GM19239 (cell line): ENCODE data around the gene SLC1A2.

Experiments
- DNase-seq: peaks from one replicate; pipeline ENCODE4 v3.0.0; 2011; ENCODE audit warnings: low spot score; ENCODE audit not compliant: insufficient read length
- FAIRE-seq: peaks from 2 replicates; lab custom pipeline; 2011; peaks lifted over from hg19 to GRCh38; lab: Jason Lieb, UNC

SLC1A2 gene

GRCh38 chr11:35285471-35285870 is 133.9 kb downstream of the SLC1A2 start:
- FAIRE-seq = no peak

GRCh38 chr11:35282221-35282882 is 137.0 kb downstream of the SLC1A2 start:
- FAIRE-seq (no peak), DNase-seq (no peak)

More at GRCh38 chr11:35285471-35285870, 133.9 kb downstream of the SLC1A2 start:
- DNase-seq = no peak

- no peak for FAIRE-seq
- no peak for DNase-seq
Observed at GRCh38 chr11:35281169-35281688, 138.1 kb downstream of the SLC1A2 start.

GRCh38 chr11:35280727-35281126 is 138.6 kb downstream of the SLC1A2 start:
- FAIRE-seq (no peak), DNase-seq (no peak)

GRCh38 chr11:35277827-35278226 is 141.5 kb downstream of the SLC1A2 start:
- no peak for DNase-seq
- FAIRE-seq = no peak

GRCh38 chr11:35276396-35277145 is 142.8 kb downstream of the SLC1A2 start:
- FAIRE-seq (no peak), DNase-seq (no peak)

GRCh38 chr11:35275786-35276170 is 143.6 kb downstream of the SLC1A2 start:
- no peak for FAIRE-seq
- DNase-seq = no peak

GRCh38 chr11:35274909-35275785 is 144.2 kb downstream of the SLC1A2 start:
- DNase-seq (no peak), FAIRE-seq (no peak)

- DNase-seq (peak; percentile 59), FAIRE-seq (peak; percentile 98)
Observed at GRCh38 chr11:35272391-35272902, 146.9 kb downstream of the SLC1A2 start.

GRCh38 chr11:35271031-35271430 is 148.3 kb downstream of the SLC1A2 start:
- FAIRE-seq = no peak

GRCh38 chr11:35270342-35270741 is 149.0 kb downstream of the SLC1A2 start:
- DNase-seq (no peak), FAIRE-seq (no peak)

More at GRCh38 chr11:35271031-35271430, 148.3 kb downstream of the SLC1A2 start:
- DNase-seq = no peak

GRCh38 chr11:35267504-35267903 is 151.9 kb downstream of the SLC1A2 start:
- FAIRE-seq (no peak), DNase-seq (no peak)

GRCh38 chr11:35265755-35266454 is 153.5 kb downstream of the SLC1A2 start:
- FAIRE-seq = no peak
- no peak for DNase-seq

GRCh38 chr11:35262735-35263134 is 156.6 kb downstream of the SLC1A2 start:
- FAIRE-seq (no peak), DNase-seq (no peak)

- no peak for DNase-seq
- no peak for FAIRE-seq
Observed at GRCh38 chr11:35262056-35262455, 157.3 kb downstream of the SLC1A2 start.

GRCh38 chr11:35261197-35261596 is 158.2 kb downstream of the SLC1A2 start:
- DNase-seq (no peak), FAIRE-seq (no peak)

- peak; percentile 28 for FAIRE-seq
- DNase-seq = no peak
Observed at GRCh38 chr11:35260342-35260985, 158.9 kb downstream of the SLC1A2 start.

- FAIRE-seq (no peak), DNase-seq (no peak)
Observed at GRCh38 chr11:35259529-35259928, 159.8 kb downstream of the SLC1A2 start.

- DNase-seq (peak; percentile 59), FAIRE-seq (peak; percentile 97)
Observed at GRCh38 chr11:35257281-35257680, 162.1 kb downstream of the SLC1A2 start.
